Liver (tissue), 3 donors: Measurements from ENCODE around the gene C7orf57.

Source experiments
- CTCF ChIP-seq: fragments of 150-350 bp; IDR thresholded peaks from 2 replicates; pipeline ENCODE4 v1.5.1; 2017; ENCODE audit warnings: improper control_type of control experiment, low read depth, low read length; ENCODE audit not compliant: missing input control
- FOXA1 ChIP-seq: IDR thresholded peaks from 2 replicates; pipeline ENCODE4 v1.6.1; 2016; ENCODE audit warnings: antibody characterized with exemption
- RAD21 ChIP-seq, 2 donors: IDR thresholded peaks; 2 replicates each; pipeline ENCODE4 v1.6.1; 2016; ENCODE audit warnings: antibody characterized with exemption in 2 of 2, mild to moderate bottlenecking in 2 of 2
- ZBTB33 ChIP-seq: IDR thresholded peaks from 2 replicates; pipeline ENCODE4 v1.6.1; 2016; ENCODE audit warnings: antibody characterized with exemption
- donor health status: healthy.
- donor health status: healthy.

- no peak for TF ChIP-seq ZBTB33
- no peak for TF ChIP-seq CTCF
- TF ChIP-seq RAD21 (IDR thresholded peaks at IDR 0.05) = no peak
- TF ChIP-seq FOXA1 = no peak
Measured at GRCh38 chr7:48038815-48039506, 3.6 kb downstream of the C7orf57 start.
